ENCODE data around the gene MACROD2. TPM values are rescaled to one million over a fixed set of nuclear protein-coding genes. Genes with fewer than 3 reads are reported as not detected.

MACROD2 gene
- total RNA-seq, 1 donor from 2014 or later = 2.5 TPM

GRCh38 chr20:15098351-15098750 lies 1103.0 kb downstream of the MACROD2 start:
- no peak overlapping the region for H3K27ac Mint-ChIP-seq (ENCODE audit: unreplicated experiment)
- no peak overlapping the region for H3K4me3 Mint-ChIP-seq (ENCODE audit: unreplicated experiment)
- H3K4me1 Mint-ChIP-seq (ENCODE audit: unreplicated experiment) = no peaks in the 10 kb centered on the region
- no peaks in the 10 kb centered on the region for H3K27me3 Mint-ChIP-seq (ENCODE audit: unreplicated experiment)
- no peak for DNase-seq (ENCODE audit: extremely low spot score, unreplicated experiment)
- TF ChIP-seq CTCF (IDR thresholded peaks at IDR 0.05) = no peak
- no peaks in the 10 kb centered on the region for H3K9me3 Mint-ChIP-seq (ENCODE audit: unreplicated experiment)
- no peaks in the 10 kb centered on the region for H3K36me3 Mint-ChIP-seq (ENCODE audit: unreplicated experiment)

DNA sequence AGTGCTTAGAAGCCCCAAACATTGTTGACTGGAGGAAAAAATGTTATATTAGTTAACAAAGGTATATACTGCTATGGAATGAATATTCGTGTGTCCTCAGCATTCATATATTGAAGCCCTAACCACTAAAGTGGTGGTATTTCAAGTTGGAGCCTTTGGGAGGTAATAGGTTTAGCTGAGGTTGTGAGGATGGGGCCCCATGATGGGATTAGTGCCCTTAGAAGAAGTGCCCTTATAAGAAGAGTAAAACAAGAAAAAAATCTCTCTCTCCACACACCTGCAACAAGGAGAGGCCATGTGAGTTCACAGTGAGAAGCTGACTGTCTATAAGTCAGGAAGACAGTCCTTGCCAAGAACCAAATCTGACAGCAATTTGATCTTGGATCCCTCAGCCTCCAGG lies 1103.8 kb downstream of the MACROD2 start:
- no peak overlapping the region for H3K4me3 Mint-ChIP-seq (ENCODE audit: unreplicated experiment)
- H3K27ac Mint-ChIP-seq (ENCODE audit: unreplicated experiment) = no peak overlapping the region
- H3K9me3 Mint-ChIP-seq (ENCODE audit: unreplicated experiment) = no peaks in the 10 kb centered on the region
- no peaks in the 10 kb centered on the region for H3K36me3 Mint-ChIP-seq (ENCODE audit: unreplicated experiment)
- no peaks in the 10 kb centered on the region for H3K27me3 Mint-ChIP-seq (ENCODE audit: unreplicated experiment)
- H3K4me1 Mint-ChIP-seq (ENCODE audit: unreplicated experiment) = no peaks in the 10 kb centered on the region
- no peak for DNase-seq (ENCODE audit: extremely low spot score, unreplicated experiment)
- TF ChIP-seq CTCF (IDR thresholded peaks at IDR 0.05) = no peak

- H3K27ac Mint-ChIP-seq (ENCODE audit: unreplicated experiment) = no peak overlapping the region
- TF ChIP-seq CTCF (IDR thresholded peaks at IDR 0.05) = no peak
- no peaks in the 10 kb centered on the region for H3K9me3 Mint-ChIP-seq (ENCODE audit: unreplicated experiment)
- H3K4me1 Mint-ChIP-seq (ENCODE audit: unreplicated experiment) = no peaks in the 10 kb centered on the region
- no peaks in the 10 kb centered on the region for H3K27me3 Mint-ChIP-seq (ENCODE audit: unreplicated experiment)
- DNase-seq (ENCODE audit: extremely low spot score, unreplicated experiment) = no peak
- H3K4me3 Mint-ChIP-seq (ENCODE audit: unreplicated experiment) = no peak overlapping the region
- no peaks in the 10 kb centered on the region for H3K36me3 Mint-ChIP-seq (ENCODE audit: unreplicated experiment)
Measured at GRCh38 chr20:15100506-15101160, 1105.3 kb downstream of the MACROD2 start.

GRCh38 chr20:15107931-15108330 lies 1112.6 kb downstream of the MACROD2 start:
- H3K27me3 Mint-ChIP-seq (ENCODE audit: unreplicated experiment) = no peaks in the 10 kb centered on the region
- H3K4me3 Mint-ChIP-seq (ENCODE audit: unreplicated experiment) = no peak overlapping the region
- H3K27ac Mint-ChIP-seq (ENCODE audit: unreplicated experiment) = no peak overlapping the region
- no peak for TF ChIP-seq CTCF (IDR thresholded peaks at IDR 0.05)
- no peaks in the 10 kb centered on the region for H3K9me3 Mint-ChIP-seq (ENCODE audit: unreplicated experiment)
- H3K36me3 Mint-ChIP-seq (ENCODE audit: unreplicated experiment) = no peaks in the 10 kb centered on the region
- no peak for DNase-seq (ENCODE audit: extremely low spot score, unreplicated experiment)
- no peaks in the 10 kb centered on the region for H3K4me1 Mint-ChIP-seq (ENCODE audit: unreplicated experiment)

GRCh38 chr20:15109494-15109893 lies 1114.2 kb downstream of the MACROD2 start:
- H3K9me3 Mint-ChIP-seq (ENCODE audit: unreplicated experiment) = no peaks in the 10 kb centered on the region
- no peak for TF ChIP-seq CTCF (IDR thresholded peaks at IDR 0.05)
- no peaks in the 10 kb centered on the region for H3K27me3 Mint-ChIP-seq (ENCODE audit: unreplicated experiment)
- H3K4me1 Mint-ChIP-seq (ENCODE audit: unreplicated experiment) = no peaks in the 10 kb centered on the region
- no peak overlapping the region for H3K4me3 Mint-ChIP-seq (ENCODE audit: unreplicated experiment)
- DNase-seq (ENCODE audit: extremely low spot score, unreplicated experiment) = no peak
- H3K36me3 Mint-ChIP-seq (ENCODE audit: unreplicated experiment) = no peaks in the 10 kb centered on the region
- H3K27ac Mint-ChIP-seq (ENCODE audit: unreplicated experiment) = no peak overlapping the region

All from osteocyte (in vitro differentiated cells).